ENCODE results near the gene PTGER1. TPM values are rescaled to one million over a fixed set of nuclear protein-coding genes. Genes with fewer than 3 reads are reported as not detected.
A peak's percentile ranks its signal among the peaks of the same experiment; 100 is the strongest.

Gene PTGER1
- total RNA-seq, 1 donor from 2014 or later: 0.91 TPM

DNA sequence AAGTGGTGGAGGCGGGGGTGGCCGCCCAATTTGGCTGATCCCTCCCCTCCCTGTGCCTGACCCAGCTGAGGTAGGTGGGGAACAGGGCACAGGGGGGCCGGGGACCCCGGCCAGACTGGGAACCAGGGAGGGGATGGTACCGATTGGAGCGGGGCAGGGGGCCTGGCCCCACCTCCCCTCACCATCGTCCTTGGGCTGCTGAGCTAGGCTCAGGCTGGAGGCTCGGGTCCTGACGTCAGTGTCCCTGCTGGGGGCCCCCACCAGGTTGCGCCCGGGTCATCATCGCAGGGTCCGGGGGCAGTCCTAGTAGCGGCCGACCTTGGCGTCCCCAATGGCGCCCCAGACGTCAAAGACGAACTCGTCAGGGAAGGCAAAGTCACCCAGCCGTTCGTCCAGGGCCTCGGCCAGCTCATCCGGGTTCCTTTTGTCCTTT, 3.0 kb upstream of the PTGER1 start:
- no peaks in the 10 kb centered on the region for H3K9me3 Mint-ChIP-seq (ENCODE audit: unreplicated experiment)
- H3K79me2 ChIP-seq (ENCODE audit: insufficient read depth, low read length): peaks cover 4% of the 10 kb centered on the region
- peaks cover 10% of the 10 kb centered on the region for H3K4me1 Mint-ChIP-seq (ENCODE audit: low read depth, unreplicated experiment)
- no peak overlapping the region for H3K27ac Mint-ChIP-seq (ENCODE audit: unreplicated experiment)
- no peak overlapping the region for H3K27ac ChIP-seq (ENCODE audit: low read depth, low read length)
- H3K4me2 ChIP-seq (ENCODE audit: low read length): no peak overlapping the region
- no peak overlapping the region for H3K9ac ChIP-seq (ENCODE audit: low read length)
- H3K27me3 ChIP-seq (ENCODE audit: insufficient read depth, low read length): peaks cover 6% of the 10 kb centered on the region
- FAIRE-seq: no peak
- H2AFZ ChIP-seq (ENCODE audit: low read depth, low read length): no peak overlapping the region
- TF ChIP-seq CTCF (IDR thresholded peaks at IDR 0.05; ENCODE audit: insufficient read depth, low read depth, low read length): no peak
- TF ChIP-seq EZH2 (IDR thresholded peaks at IDR 0.05; ENCODE audit: insufficient read depth, low read length): no peak
- no peak overlapping the region for H3K4me3 Mint-ChIP-seq (ENCODE audit: unreplicated experiment)
- H3K4me1 ChIP-seq (ENCODE audit: insufficient read depth, low read length): peaks cover 17% of the 10 kb centered on the region
- no peak for DNase-seq (ENCODE audit: low read depth)
- H3K36me3 ChIP-seq (ENCODE audit: insufficient read depth, low read length): peaks cover 5% of the 10 kb centered on the region
- no peaks in the 10 kb centered on the region for H3K9me3 ChIP-seq (ENCODE audit: insufficient read depth, low read depth, low read length)
- H3K27me3 Mint-ChIP-seq (ENCODE audit: low read depth, unreplicated experiment): no peaks in the 10 kb centered on the region
- peaks cover 63% of the 10 kb centered on the region for H4K20me1 ChIP-seq (ENCODE audit: insufficient read depth, low read length)
- peaks cover 7% of the 10 kb centered on the region for H3K36me3 Mint-ChIP-seq (ENCODE audit: low read depth, unreplicated experiment)
- H3K4me3 ChIP-seq (ENCODE audit: insufficient read depth, low read depth, low read length): no peak overlapping the region

DNA sequence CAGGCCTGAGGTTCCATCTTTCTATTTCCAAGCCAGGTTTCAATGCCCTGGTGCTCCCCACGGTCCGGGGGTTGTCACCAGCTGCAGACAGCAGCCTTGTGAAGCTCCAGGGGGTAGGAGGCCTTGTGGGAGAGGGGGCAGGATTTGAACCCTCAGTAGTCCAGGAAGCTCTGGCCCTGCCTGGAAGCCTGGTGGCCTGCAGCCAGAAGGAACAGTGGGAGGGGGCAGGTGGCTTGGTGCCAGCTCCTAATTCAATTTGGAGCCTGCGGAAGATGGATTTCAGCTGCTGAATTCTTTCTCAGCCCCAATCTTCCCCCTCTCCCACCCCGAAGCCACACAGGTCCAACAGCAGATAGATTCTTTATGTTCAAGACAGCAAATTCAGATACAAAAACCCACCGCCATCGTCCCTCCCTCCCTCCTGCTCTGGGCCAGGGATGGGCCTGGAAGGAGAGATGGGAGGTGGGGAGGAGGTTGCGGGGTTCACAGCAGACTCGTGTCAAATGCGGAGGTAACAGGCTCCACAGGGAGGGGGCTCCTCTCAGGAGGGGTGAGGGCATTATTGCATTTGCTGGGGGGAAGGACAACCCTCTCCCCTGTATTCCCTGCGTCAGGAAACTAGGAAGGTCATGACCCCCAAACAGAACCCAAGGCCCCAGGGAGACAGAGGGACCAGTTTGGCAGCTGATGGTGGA, 2.4 kb upstream of the PTGER1 start:
- Histone ChIP-seq H2AFZ (ENCODE audit: low read depth, low read length) (no peak overlapping the region), H4K20me1 (ENCODE audit: insufficient read depth, low read length) (peaks cover 67% of the 10 kb centered on the region), H3K9me3 (ENCODE audit: insufficient read depth, low read depth, low read length) (no peaks in the 10 kb centered on the region), H3K4me1 (ENCODE audit: insufficient read depth, low read length) (peaks cover 17% of the 10 kb centered on the region), H3K27me3 (ENCODE audit: insufficient read depth, low read length) (peaks cover 11% of the 10 kb centered on the region), H3K4me3 (ENCODE audit: insufficient read depth, low read depth, low read length) (no peak overlapping the region), H3K9ac (ENCODE audit: low read length) (no peak overlapping the region), H3K79me2 (ENCODE audit: insufficient read depth, low read length) (peaks cover 4% of the 10 kb centered on the region), H3K36me3 (ENCODE audit: insufficient read depth, low read length) (peaks cover 5% of the 10 kb centered on the region), H3K27ac (ENCODE audit: low read depth, low read length) (no peak overlapping the region), H3K4me2 (ENCODE audit: low read length) (no peak overlapping the region)
- DNase-seq (ENCODE audit: low read depth): no peak
- TF ChIP-seq EZH2 (IDR thresholded peaks at IDR 0.05; ENCODE audit: insufficient read depth, low read length) (no peak), CTCF (IDR thresholded peaks at IDR 0.05; ENCODE audit: insufficient read depth, low read depth, low read length) (no peak)
- H3K36me3 Mint-ChIP-seq (ENCODE audit: low read depth, unreplicated experiment): peaks cover 7% of the 10 kb centered on the region
- no peak overlapping the region for H3K4me3 Mint-ChIP-seq (ENCODE audit: unreplicated experiment)
- no peaks in the 10 kb centered on the region for H3K27me3 Mint-ChIP-seq (ENCODE audit: low read depth, unreplicated experiment)
- H3K4me1 Mint-ChIP-seq (ENCODE audit: low read depth, unreplicated experiment): peaks cover 10% of the 10 kb centered on the region
- no peaks in the 10 kb centered on the region for H3K9me3 Mint-ChIP-seq (ENCODE audit: unreplicated experiment)
- peak overlapping the region; percentile 34 for H3K27ac Mint-ChIP-seq (ENCODE audit: unreplicated experiment)
- FAIRE-seq: no peak
